ENCODE data around the gene RSPO3. TPM values are rescaled to one million over a fixed set of nuclear protein-coding genes. Genes with fewer than 3 reads are reported as not detected.

RSPO3 gene
- total RNA-seq, 3 donors from 2014 or later (not counting 1 experiment from before 2014, with no cell fraction given) = not detected

DNA sequence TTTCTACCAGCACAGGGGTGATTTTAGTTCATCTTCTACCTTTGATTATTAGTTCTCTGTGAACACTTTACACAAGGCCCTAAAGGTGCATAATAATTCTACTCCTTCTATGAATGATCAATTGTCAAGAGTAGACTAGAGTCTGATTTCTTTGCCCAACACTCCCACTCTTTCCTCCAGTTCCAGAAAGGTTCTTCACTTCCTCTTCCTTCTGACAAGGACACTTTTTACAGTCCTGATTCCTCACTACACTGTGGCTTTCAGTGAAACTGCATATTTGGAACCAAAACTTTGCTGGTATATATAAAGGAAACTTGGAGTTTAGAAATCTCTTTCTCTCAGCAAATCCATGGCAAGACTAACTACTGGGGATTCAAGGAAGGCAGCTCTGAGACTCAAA, 10.6 kb upstream of the RSPO3 start:
- Histone ChIP-seq H3K9me3 (ENCODE audit: control insufficient read depth, insufficient read depth, low read length) (no peaks in the 10 kb centered on the region), H3K4me3 (ENCODE audit: low read length) (no peak overlapping the region), H3K4me1 (ENCODE audit: control insufficient read depth, insufficient read depth, low read length) (no peaks in the 10 kb centered on the region), H3K27me3 (ENCODE audit: control insufficient read depth, insufficient read depth, low read length) (no peaks in the 10 kb centered on the region), H3K36me3 (ENCODE audit: control insufficient read depth, insufficient read depth, low read length) (no peaks in the 10 kb centered on the region), H3K27ac (ENCODE audit: low read length) (no peak overlapping the region)
- peaks cover 3% of the 10 kb centered on the region in 2 donors for H3K9me3 Mint-ChIP-seq
- ATAC-seq = no peak
- TF ChIP-seq, protein P1, sequence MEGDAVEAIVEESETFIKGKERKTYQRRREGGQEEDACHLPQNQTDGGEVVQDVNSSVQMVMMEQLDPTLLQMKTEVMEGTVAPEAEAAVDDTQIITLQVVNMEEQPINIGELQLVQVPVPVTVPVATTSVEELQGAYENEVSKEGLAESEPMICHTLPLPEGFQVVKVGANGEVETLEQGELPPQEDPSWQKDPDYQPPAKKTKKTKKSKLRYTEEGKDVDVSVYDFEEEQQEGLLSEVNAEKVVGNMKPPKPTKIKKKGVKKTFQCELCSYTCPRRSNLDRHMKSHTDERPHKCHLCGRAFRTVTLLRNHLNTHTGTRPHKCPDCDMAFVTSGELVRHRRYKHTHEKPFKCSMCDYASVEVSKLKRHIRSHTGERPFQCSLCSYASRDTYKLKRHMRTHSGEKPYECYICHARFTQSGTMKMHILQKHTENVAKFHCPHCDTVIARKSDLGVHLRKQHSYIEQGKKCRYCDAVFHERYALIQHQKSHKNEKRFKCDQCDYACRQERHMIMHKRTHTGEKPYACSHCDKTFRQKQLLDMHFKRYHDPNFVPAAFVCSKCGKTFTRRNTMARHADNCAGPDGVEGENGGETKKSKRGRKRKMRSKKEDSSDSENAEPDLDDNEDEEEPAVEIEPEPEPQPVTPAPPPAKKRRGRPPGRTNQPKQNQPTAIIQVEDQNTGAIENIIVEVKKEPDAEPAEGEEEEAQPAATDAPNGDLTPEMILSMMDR (IDR thresholded peaks at IDR 0.05) = no peak
- intact Hi-C loops (cut with micrococcal nuclease) = no loop called here
- H3K4me3 Mint-ChIP-seq = no peak overlapping the region
- H3K36me3 Mint-ChIP-seq = no peaks in the 10 kb centered on the region
- H3K27me3 Mint-ChIP-seq (ENCODE audit: low read depth in 2 of 2) = peaks cover 0 to 11% of the 10 kb centered on the region in 2 donors
- no peak for DNase-seq
- no peak overlapping the region for H3K27ac Mint-ChIP-seq
- no peaks in the 10 kb centered on the region for H3K4me1 Mint-ChIP-seq

GRCh38 chr6:127110712-127111111, 7.8 kb upstream of the RSPO3 start:
- no peak overlapping the region for H3K27ac ChIP-seq (ENCODE audit: low read length)
- no peak overlapping the region for H3K27ac Mint-ChIP-seq
- H3K9me3 Mint-ChIP-seq = peaks cover 3% of the 10 kb centered on the region in 2 donors
- DNase-seq (no peak), ATAC-seq (no peak)
- TF ChIP-seq, protein P1 (IDR thresholded peaks at IDR 0.05) = no peak
- H3K27me3 Mint-ChIP-seq (ENCODE audit: low read depth in 2 of 2) = peaks cover 6 to 11% of the 10 kb centered on the region in 2 donors
- intact Hi-C loops (cut with micrococcal nuclease) = no loop called here
- no peak overlapping the region for H3K4me3 ChIP-seq (ENCODE audit: low read length)
- no peaks in the 10 kb centered on the region for H3K36me3 Mint-ChIP-seq
- no peaks in the 10 kb centered on the region for H3K27me3 ChIP-seq (ENCODE audit: control insufficient read depth, insufficient read depth, low read length)
- H3K4me1 ChIP-seq (ENCODE audit: control insufficient read depth, insufficient read depth, low read length) = no peaks in the 10 kb centered on the region
- 77% methylated on average over 3 of the region's 3 CpGs for WGBS (ENCODE audit: insufficient coverage)
- H3K4me1 Mint-ChIP-seq = no peaks in the 10 kb centered on the region
- H3K9me3 ChIP-seq (ENCODE audit: control insufficient read depth, insufficient read depth, low read length) = no peaks in the 10 kb centered on the region
- no peak overlapping the region for H3K4me3 Mint-ChIP-seq
- no peaks in the 10 kb centered on the region for H3K36me3 ChIP-seq (ENCODE audit: control insufficient read depth, insufficient read depth, low read length)

GRCh38 chr6:127111526-127111925, 6.9 kb upstream of the RSPO3 start:
- Histone ChIP-seq H3K36me3 (ENCODE audit: control insufficient read depth, insufficient read depth, low read length) (no peaks in the 10 kb centered on the region), H3K4me3 (ENCODE audit: low read length) (no peak overlapping the region), H3K27me3 (ENCODE audit: control insufficient read depth, insufficient read depth, low read length) (peaks cover 1% of the 10 kb centered on the region), H3K27ac (ENCODE audit: low read length) (no peak overlapping the region), H3K9me3 (ENCODE audit: control insufficient read depth, insufficient read depth, low read length) (no peaks in the 10 kb centered on the region), H3K4me1 (ENCODE audit: control insufficient read depth, insufficient read depth, low read length) (no peaks in the 10 kb centered on the region)
- ATAC-seq = no peak
- TF ChIP-seq, protein P1 (IDR thresholded peaks at IDR 0.05) = no peak
- Mint-ChIP-seq H3K4me3 (no peak overlapping the region), H3K9me3 (peaks cover 3% of the 10 kb centered on the region in 2 donors), H3K27ac (no peak overlapping the region), H3K4me1 (no peaks in the 10 kb centered on the region), H3K27me3 (ENCODE audit: low read depth in 2 of 2) (peaks cover 15 to 17% of the 10 kb centered on the region in 2 donors), H3K36me3 (no peaks in the 10 kb centered on the region)
- WGBS (ENCODE audit: insufficient coverage) = 71% methylated on average over 4 of the region's 4 CpGs
- no peak for DNase-seq
- intact Hi-C loops (cut with micrococcal nuclease) = no loop called here

- intact Hi-C loops (cut with micrococcal nuclease) = no loop called here
- H3K27me3 Mint-ChIP-seq (ENCODE audit: low read depth in 2 of 2) = peaks cover 30 to 33% of the 10 kb centered on the region in 2 donors
Observed at GRCh38 chr6:127114214-127114760, 4.2 kb upstream of the RSPO3 start.

More at GRCh38 chr6:127114214-127114760, 4.2 kb upstream of the RSPO3 start:
- peaks cover 0 to 3% of the 10 kb centered on the region in 2 donors for H3K9me3 Mint-ChIP-seq
- no peaks in the 10 kb centered on the region for H3K36me3 ChIP-seq (ENCODE audit: control insufficient read depth, insufficient read depth, low read length)
- ATAC-seq (no peak), DNase-seq (no peak)
- no peak overlapping the region for H3K4me3 Mint-ChIP-seq
- no peak overlapping the region for H3K27ac Mint-ChIP-seq
- H3K27me3 ChIP-seq (ENCODE audit: control insufficient read depth, insufficient read depth, low read length) = peaks cover 14% of the 10 kb centered on the region
- H3K4me3 ChIP-seq (ENCODE audit: low read length) = no peak overlapping the region
- WGBS (ENCODE audit: insufficient coverage) = 72% methylated on average over 1 of the region's 1 CpG
- H3K27ac ChIP-seq (ENCODE audit: low read length) = no peak overlapping the region
- no peaks in the 10 kb centered on the region for H3K9me3 ChIP-seq (ENCODE audit: control insufficient read depth, insufficient read depth, low read length)
- peaks cover 6% of the 10 kb centered on the region for H3K36me3 Mint-ChIP-seq
- TF ChIP-seq, protein P1 (IDR thresholded peaks at IDR 0.05) = no peak
- peaks cover 6 to 11% of the 10 kb centered on the region in 2 donors for H3K4me1 Mint-ChIP-seq
- H3K4me1 ChIP-seq (ENCODE audit: control insufficient read depth, insufficient read depth, low read length) = peaks cover 2% of the 10 kb centered on the region

All from natural killer cell (primary cell).